HG03442 (cell line): ENCODE results near the gene OR9A4.

Experiments used
- ATAC-seq: cut with Tn5 transposase; IDR thresholded peaks from one replicate; pipeline ENCODE4 v1.9.1; 2021; ENCODE audit warnings: mild to moderate bottlenecking, moderate library complexity; ENCODE audit not compliant: unreplicated experiment

OR9A4 gene

GRCh38 chr7:141946796-141947195 is 30.6 kb downstream of the OR9A4 start, which contains the start of gene CLEC5A:
TSS of gene CLEC5A (minus strand) at chr7:141946974. CDS start at chr7:141946292, 682 bp downstream.
- no peak for ATAC-seq

DNA sequence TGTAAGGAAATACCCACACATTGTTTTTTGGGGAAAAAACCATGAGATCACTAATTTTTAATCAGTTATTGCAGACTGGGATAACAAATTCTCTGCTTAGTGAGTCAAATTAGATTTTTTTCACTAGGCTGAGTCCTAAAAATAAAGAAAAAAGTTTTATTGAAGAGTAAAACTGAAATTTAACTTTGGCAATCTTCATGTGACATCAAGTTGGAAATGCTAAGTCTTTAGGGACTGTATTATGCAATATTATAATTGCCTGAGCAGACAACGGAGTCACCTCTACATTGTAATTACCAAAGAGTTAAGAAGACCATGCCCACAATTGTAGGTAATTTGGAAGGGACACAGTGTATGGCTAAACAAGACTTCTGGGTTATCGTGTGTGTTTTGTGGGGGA is 32.8 kb downstream of the OR9A4 start:
- no peak for ATAC-seq

DNA sequence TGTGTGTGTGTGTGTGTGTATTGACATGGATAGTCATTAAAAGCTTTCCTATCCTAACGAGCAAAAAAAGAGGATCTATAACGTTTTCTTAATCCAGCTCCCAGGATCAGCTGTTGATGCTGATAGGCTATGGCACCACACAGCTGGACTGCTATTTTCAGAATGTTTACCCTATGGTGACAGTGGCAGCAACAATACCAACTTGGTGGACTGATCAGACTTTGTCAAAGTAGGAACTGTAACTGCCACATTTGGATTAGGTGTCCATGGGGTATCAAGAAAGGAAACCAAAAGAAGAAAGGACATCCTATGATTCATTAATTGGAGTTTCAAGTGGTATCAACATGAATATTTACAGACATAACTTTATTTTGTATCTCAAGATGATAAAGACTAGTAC is 33.3 kb downstream of the OR9A4 start:
- ATAC-seq, result no peak

- ATAC-seq, result no peak
These were observed 33.7 kb downstream of the OR9A4 start for GRCh38 chr7:141949911-141950310.

DNA sequence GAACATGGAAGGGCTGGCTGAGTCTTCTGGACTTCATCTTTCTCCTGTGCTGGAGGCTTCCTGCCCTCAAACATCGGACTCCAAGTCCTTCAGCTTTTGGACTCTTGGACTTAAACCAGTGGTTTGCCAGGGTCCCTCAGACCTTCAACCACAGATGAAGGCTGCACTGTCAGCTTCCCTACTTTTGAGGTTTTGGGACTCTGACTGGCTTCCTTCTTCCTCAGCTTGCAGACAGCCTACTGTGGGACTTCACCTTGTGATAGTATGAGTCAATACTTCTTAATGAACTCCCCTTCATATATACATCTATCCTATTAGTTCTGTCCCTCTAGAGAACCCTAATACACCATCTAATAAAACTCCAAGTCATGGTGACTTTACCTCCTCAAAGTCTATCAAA is 34.6 kb downstream of the OR9A4 start:
- ATAC-seq, result no peak

DNA sequence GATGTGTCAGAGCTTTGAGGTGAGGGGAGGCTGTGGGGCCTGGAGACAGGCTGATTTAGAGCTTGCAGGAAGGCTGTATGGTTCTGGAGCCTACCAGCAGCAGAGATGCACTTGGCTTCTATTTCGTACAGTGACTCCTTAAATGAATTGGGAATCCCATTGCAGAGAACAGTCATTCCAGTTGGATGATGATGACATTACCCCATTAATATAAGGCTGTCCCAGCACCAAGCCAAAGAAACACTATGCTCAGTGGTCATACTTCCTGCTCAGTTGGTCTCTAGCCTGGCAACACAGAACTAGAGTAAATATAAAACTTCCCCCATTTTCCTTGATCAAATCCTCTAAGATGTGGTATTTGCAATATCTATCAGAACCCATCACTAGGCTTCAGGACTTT is 36.3 kb downstream of the OR9A4 start:
- ATAC-seq, result no peak

GRCh38 chr7:141954334-141954733 is 38.1 kb downstream of the OR9A4 start:
- no peak for ATAC-seq

GRCh38 chr7:141956084-141956483 is 39.9 kb downstream of the OR9A4 start:
- no peak for ATAC-seq

DNA sequence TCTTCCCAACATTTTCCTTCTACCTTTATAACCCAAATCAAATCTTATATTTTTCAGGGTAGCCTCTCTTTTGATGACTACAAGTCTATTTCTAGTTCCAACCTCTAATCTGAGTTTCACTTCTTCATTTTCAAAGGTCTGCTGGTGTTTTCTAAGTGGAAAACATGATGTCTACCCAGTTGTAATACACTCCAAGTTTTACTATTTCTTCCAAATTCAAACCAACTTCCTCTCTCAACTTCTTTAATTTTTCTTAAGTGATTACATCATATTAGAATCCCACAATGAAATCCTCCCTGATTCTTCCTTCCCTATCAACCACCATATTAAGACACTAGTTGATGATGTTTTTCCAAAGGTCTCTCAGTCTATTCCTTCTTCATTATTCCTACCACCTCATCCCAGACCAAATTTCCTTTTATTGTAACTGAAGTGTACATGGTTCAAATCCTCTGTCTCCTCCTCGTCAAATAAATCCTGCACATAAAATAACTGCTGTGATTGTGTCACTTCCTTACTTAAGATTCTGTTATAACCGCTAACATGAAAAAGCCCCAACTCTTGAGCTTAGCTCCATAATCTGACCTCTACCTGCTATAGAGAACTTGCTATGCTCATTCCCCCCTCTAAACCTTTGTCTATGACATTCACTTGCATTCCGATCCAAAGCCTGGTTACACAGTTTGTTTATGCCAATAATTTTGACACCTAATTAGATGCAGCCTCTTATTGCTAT is 44.7 kb downstream of the OR9A4 start:
- ATAC-seq, result peak; percentile 89
